ENCODE data around the gene AFDN. TPM values are rescaled to one million over a fixed set of nuclear protein-coding genes. Genes with fewer than 3 reads are reported as not detected.

AFDN gene
- total and polyA plus RNA-seq, 2 of the 8 experiments (the other 6 are each of a cell fraction or from before 2014, with no cell fraction given) = 53.4 to 192 TPM

GRCh38 chr6:168015482-168016175, 188.9 kb downstream of the AFDN start (continued):
- TF ChIP-seq CHD7 (IDR thresholded peaks at IDR 0.05; ENCODE audit: insufficient replicate concordance, low read length) (no peak), NRF1 (IDR thresholded peaks at IDR 0.05; ENCODE audit: low read depth, low read length) (no peak), HDAC2 (IDR thresholded peaks at IDR 0.05; ENCODE audit: borderline replicate concordance in 1 of 2, low read depth in 2 of 2, low read length in 2 of 2) (no peak), TCF12 (IDR thresholded peaks at IDR 0.05; ENCODE audit: low read depth, low read length) (no peak), SIN3A (conservative IDR thresholded peaks at IDR 0.05 in 1 of 2, IDR thresholded peaks at IDR 0.05 in 1 of 2; ENCODE audit: low read depth in 1 of 2, low read length in 2 of 2) (no peak), FOSL1 (IDR thresholded peaks at IDR 0.05; ENCODE audit: insufficient read depth, low read depth, low read length) (no peak), KDM1A (IDR thresholded peaks at IDR 0.05; ENCODE audit: borderline replicate concordance, low read length) (no peak), CBX5 (IDR thresholded peaks at IDR 0.05; ENCODE audit: low read depth, low read length) (no peak), EGR1 (IDR thresholded peaks at IDR 0.05; ENCODE audit: borderline replicate concordance, low read depth, low read length) (no peak), SP1 (IDR thresholded peaks at IDR 0.05; ENCODE audit: low read depth, low read length) (no peak)

Data from H1 (cell line).